Liver (tissue), 9 donors: ENCODE results near the gene ST6GALNAC2. TPM values are rescaled to one million over a fixed set of nuclear protein-coding genes. Genes with fewer than 3 reads are reported as not detected.
"Not testable (repeated sequence)": the region's sequence is repeated elsewhere in the genome, so short reads cannot be mapped to it uniquely, and the experiment has no call there.

Source experiments
- DNase-seq: peaks from one replicate; pipeline ENCODE4 v3.0.0-alpha.2; 2017; ENCODE audit warnings: low spot score
- H3K27ac ChIP-seq, 2 donors: one replicate each; pipeline ENCODE4 v1.7.0; 2013; ENCODE audit warnings: inconsistent platforms in 2 of 2, low read length in 2 of 2, control low read depth in 1 of 2, low read depth in 1 of 2, mild to moderate bottlenecking in 1 of 2
- H3K27me3 ChIP-seq, 4 donors: one replicate each; pipeline versions ENCODE4 v1.6.1 to v1.7.0; 2013; ENCODE audit warnings: low read length in 3 of 4, inconsistent platforms in 1 of 4, mild to moderate bottlenecking in 1 of 4, moderate library complexity in 1 of 4; ENCODE audit not compliant: control insufficient read depth in 4 of 4, insufficient read depth in 4 of 4
- H3K36me3 ChIP-seq, 4 donors: one replicate each; pipeline versions ENCODE4 v1.6.1 to v1.7.0; 2013; ENCODE audit warnings: low read length in 3 of 4, mild to moderate bottlenecking in 3 of 4, low read depth in 1 of 4, moderate library complexity in 1 of 4; ENCODE audit not compliant: control insufficient read depth in 4 of 4, insufficient read depth in 3 of 4
- H3K4me1 ChIP-seq, 4 donors: one replicate each; pipeline versions ENCODE4 v1.6.1 to v1.7.0; 2013; ENCODE audit warnings: low read length in 3 of 4, mild to moderate bottlenecking in 3 of 4, moderate library complexity in 1 of 4; ENCODE audit not compliant: control insufficient read depth in 4 of 4, insufficient read depth in 4 of 4
- H3K4me3 ChIP-seq, 3 donors: one replicate each; pipeline versions ENCODE4 v1.6.1 to v1.7.0; 2013; ENCODE audit warnings: low read length in 3 of 3, control low read depth in 1 of 3, low read depth in 1 of 3, mild to moderate bottlenecking in 1 of 3
- H3K9ac ChIP-seq, 2 donors: one replicate each; pipeline ENCODE4 v1.7.0; 2013; ENCODE audit warnings: low read length in 2 of 2, mild to moderate bottlenecking in 2 of 2, moderate library complexity in 2 of 2, control low read depth in 1 of 2, low read depth in 1 of 2
- H3K9me3 ChIP-seq, 4 donors: one replicate each; pipeline versions ENCODE4 v1.6.1 to v1.7.0; 2013; ENCODE audit warnings: low read length in 3 of 4; ENCODE audit not compliant: control insufficient read depth in 4 of 4
- EGR1 ChIP-seq, 2 donors: IDR thresholded peaks; 2 replicates each; pipeline ENCODE4 v1.6.1; 2016 to 2018; ENCODE audit warnings: antibody characterized with exemption in 2 of 2, low read depth in 2 of 2
- GABPA ChIP-seq, 2 donors: IDR thresholded peaks in 1 of 2; conservative IDR thresholded peaks in 1 of 2; 2 replicates each; pipeline ENCODE4 v1.6.1; 2016; ENCODE audit warnings: antibody characterized with exemption in 2 of 2, mild to moderate bottlenecking in 1 of 2, moderate library complexity in 1 of 2
- HNF4A ChIP-seq, 2 donors: conservative IDR thresholded peaks; 2 replicates each; pipeline ENCODE4 v1.6.1; 2016; ENCODE audit warnings: antibody characterized with exemption in 2 of 2, mild to moderate bottlenecking in 2 of 2
- HNF4G ChIP-seq: IDR thresholded peaks from 2 replicates; pipeline ENCODE4 v1.6.1; 2016; ENCODE audit warnings: antibody characterized with exemption
- JUND ChIP-seq, 2 donors: IDR thresholded peaks; 2 replicates each; pipeline ENCODE4 v1.6.1; 2016; ENCODE audit warnings: antibody characterized with exemption in 2 of 2
- MAX ChIP-seq: IDR thresholded peaks from 2 replicates; pipeline ENCODE4 v1.6.1; 2016; ENCODE audit warnings: antibody characterized with exemption
- NR2F2 ChIP-seq: IDR thresholded peaks from 2 replicates; pipeline ENCODE4 v1.6.1; 2016; ENCODE audit warnings: antibody characterized with exemption
- REST ChIP-seq: IDR thresholded peaks from 2 replicates; pipeline ENCODE4 v1.6.1; 2016; ENCODE audit warnings: antibody characterized with exemption, mild to moderate bottlenecking
- RXRA ChIP-seq, 2 donors: IDR thresholded peaks; 2 replicates each; pipeline ENCODE4 v1.6.1; 2017 to 2018; ENCODE audit warnings: antibody characterized with exemption in 2 of 2, mild to moderate bottlenecking in 1 of 2
- TAF1 ChIP-seq: conservative IDR thresholded peaks from 2 replicates; pipeline ENCODE4 v1.6.1; 2016; ENCODE audit warnings: antibody characterized with exemption, mild to moderate bottlenecking
- WGBS: extraction: QIAGEN DNeasy Blood & Tissue Kit; methylation state at CpG from one replicate; pipeline ENCODE4 v1.1.7; 2013; 5-methylcytosine and 5-hydroxymethylcytosine counted together
- polyA plus RNA-seq, 2 donors: library from polyadenylated mRNA; stranded (reverse) in 1 of 2; unstranded in 1 of 2; fragments of 200-250 nt in 1 of 2; fragments of >200 nt in 1 of 2; fragmentation: Nextera tagmentation in 1 of 2; extraction: Ambion mirVana in 1 of 2; gene quantifications; one replicate each; pipeline versions ENCODE4 v1.2.1 to v1.2.3, GENCODE V29; 2013 to 2015
- total RNA-seq, 2 donors: library from RNA; depleted of rRNA; stranded (reverse); fragments of >200 nt; gene quantifications; one replicate each; pipeline ENCODE4 v1.2.3, GENCODE V29; 2014
- TF ChIP-seq, protein P1 (sequence below): IDR thresholded peaks from 2 replicates; pipeline ENCODE4 v1.6.1; 2016; ENCODE audit warnings: antibody characterized with exemption
- TF ChIP-seq, protein P2 (sequence below): IDR thresholded peaks from 2 replicates; pipeline ENCODE4 v1.6.1; 2016; ENCODE audit warnings: antibody characterized with exemption
- donor health status: healthy.
- donor health status: healthy.
- donor health status: healthy.
- donor health status: healthy.
- donor health status: healthy.

The ST6GALNAC2 gene
- total and polyA plus RNA-seq, 4 donors: 0.52 to 2.6 (median 1.1) TPM

- no peak for DNase-seq
- no peak overlapping the region for H3K9ac ChIP-seq
- no peaks in the 10 kb centered on the region for H3K9me3 ChIP-seq
- H3K27me3 ChIP-seq: no peaks in the 10 kb centered on the region
- 96% methylated on average over 4 of the region's 4 CpGs for WGBS
- H3K36me3 ChIP-seq: no peaks in the 10 kb centered on the region
- H3K4me3 ChIP-seq: no peak overlapping the region
- TF ChIP-seq RXRA (IDR thresholded peaks at IDR 0.05) (no peak), REST (no peak), HNF4A (conservative IDR thresholded peaks at IDR 0.05) (no peak)
- TF ChIP-seq, protein P1, sequence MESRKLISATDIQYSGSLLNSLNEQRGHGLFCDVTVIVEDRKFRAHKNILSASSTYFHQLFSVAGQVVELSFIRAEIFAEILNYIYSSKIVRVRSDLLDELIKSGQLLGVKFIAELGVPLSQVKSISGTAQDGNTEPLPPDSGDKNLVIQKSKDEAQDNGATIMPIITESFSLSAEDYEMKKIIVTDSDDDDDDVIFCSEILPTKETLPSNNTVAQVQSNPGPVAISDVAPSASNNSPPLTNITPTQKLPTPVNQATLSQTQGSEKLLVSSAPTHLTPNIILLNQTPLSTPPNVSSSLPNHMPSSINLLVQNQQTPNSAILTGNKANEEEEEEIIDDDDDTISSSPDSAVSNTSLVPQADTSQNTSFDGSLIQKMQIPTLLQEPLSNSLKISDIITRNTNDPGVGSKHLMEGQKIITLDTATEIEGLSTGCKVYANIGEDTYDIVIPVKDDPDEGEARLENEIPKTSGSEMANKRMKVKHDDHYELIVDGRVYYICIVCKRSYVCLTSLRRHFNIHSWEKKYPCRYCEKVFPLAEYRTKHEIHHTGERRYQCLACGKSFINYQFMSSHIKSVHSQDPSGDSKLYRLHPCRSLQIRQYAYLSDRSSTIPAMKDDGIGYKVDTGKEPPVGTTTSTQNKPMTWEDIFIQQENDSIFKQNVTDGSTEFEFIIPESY: no peak
- H3K27ac ChIP-seq: no peak overlapping the region
- H3K4me1 ChIP-seq: peaks cover 0 to 7% (median 5%) of the 10 kb centered on the region in 4 donors
Measured at GRCh38 chr17:76611758-76612157, 26.1 kb upstream of the ST6GALNAC2 start.

DNA sequence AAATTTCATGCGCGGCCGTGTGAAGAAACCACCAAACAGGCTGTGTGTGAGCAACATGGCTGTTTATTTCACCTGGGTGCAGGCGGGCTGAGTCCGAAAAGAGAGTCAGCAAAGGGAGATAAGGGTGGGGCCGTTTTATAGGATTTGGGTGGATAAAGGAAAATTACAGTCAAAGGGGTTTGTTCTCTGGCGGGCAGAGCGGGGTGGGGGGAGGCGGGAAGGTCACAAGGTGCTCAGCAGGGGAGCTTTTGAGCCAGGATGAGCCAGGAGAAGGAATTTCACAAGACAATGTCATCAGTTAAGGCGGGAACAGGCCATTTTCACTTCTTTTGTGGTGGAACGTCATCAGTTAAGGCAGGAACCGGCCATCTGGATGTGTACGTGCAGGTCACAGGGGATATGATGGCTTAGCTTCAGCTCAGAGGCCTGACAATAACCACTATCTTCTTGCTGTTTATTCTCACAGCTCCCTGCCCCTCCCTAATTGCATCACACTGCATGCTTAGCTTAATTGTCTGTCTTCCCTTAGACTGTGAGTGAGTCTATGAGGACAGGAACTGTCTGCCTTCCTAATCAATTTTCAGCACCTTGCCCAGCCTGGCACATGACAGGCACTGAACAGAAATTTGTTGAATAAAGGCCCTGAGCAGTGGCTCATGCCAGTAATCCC lies 25.6 kb upstream of the ST6GALNAC2 start:
- not testable (repeated sequence) for H3K27me3 ChIP-seq, H3K36me3 ChIP-seq, H3K9me3 ChIP-seq, DNase-seq, H3K27ac ChIP-seq, H3K4me3 ChIP-seq, H3K4me1 ChIP-seq, H3K9ac ChIP-seq
- WGBS: 65% methylated on average over 13 of the region's 13 CpGs

DNA sequence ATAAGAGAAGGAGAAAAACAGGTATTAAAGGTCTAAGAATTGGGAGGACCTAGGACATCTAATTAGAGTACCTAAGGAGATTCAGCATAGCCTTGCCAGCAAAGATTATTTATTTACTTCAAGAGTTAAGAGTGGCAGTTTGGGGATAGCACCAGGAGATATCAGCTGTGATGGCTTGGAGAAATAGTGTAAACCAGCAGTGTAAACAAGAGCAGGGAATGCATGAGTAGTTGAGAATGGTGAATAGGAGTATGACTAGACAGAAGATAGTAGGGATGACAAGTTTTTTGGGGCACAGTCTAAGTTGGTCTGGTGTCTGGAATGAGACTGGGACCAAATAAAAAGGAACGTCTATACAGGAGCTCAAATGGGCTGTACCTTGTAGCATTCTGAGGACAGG lies 21.0 kb upstream of the ST6GALNAC2 start:
- WGBS: 68% methylated on average over 1 of the region's 1 CpG

GRCh38 chr17:76601065-76601464 lies 15.4 kb upstream of the ST6GALNAC2 start:
- Histone ChIP-seq H3K9ac (no peak overlapping the region), H3K4me3 (no peak overlapping the region), H3K27me3 (no peaks in the 10 kb centered on the region), H3K4me1 (peaks cover 7 to 16% (median 8%) of the 10 kb centered on the region in 4 donors), H3K9me3 (no peaks in the 10 kb centered on the region), H3K36me3 (no peaks in the 10 kb centered on the region), H3K27ac (no peak overlapping the region)
- 88% methylated on average over 8 of the region's 8 CpGs for WGBS
- no peak for DNase-seq
- TF ChIP-seq, protein P1: no peak
- TF ChIP-seq RXRA (IDR thresholded peaks at IDR 0.05) (no peak), GABPA (IDR thresholded peaks at IDR 0.05 in 1 of 2, conservative IDR thresholded peaks at IDR 0.05 in 1 of 2) (no peak), JUND (IDR thresholded peaks at IDR 0.05) (no peak), HNF4G (no peak), NR2F2 (no peak), MAX (no peak), EGR1 (IDR thresholded peaks at IDR 0.05; ENCODE audit: low read depth in 2 of 2) (no peak), TAF1 (no peak)
- TF ChIP-seq, protein P2, sequence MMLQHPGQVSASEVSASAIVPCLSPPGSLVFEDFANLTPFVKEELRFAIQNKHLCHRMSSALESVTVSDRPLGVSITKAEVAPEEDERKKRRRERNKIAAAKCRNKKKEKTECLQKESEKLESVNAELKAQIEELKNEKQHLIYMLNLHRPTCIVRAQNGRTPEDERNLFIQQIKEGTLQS: no peak

More for the DNA sequence above, 21.0 kb upstream of the ST6GALNAC2 start:
- not testable (repeated sequence) for H3K4me3 ChIP-seq, H3K9me3 ChIP-seq, H3K27me3 ChIP-seq, H3K27ac ChIP-seq, DNase-seq, H3K9ac ChIP-seq, H3K4me1 ChIP-seq, H3K36me3 ChIP-seq
